GM21825 (cell line): ENCODE results near the gene IKZF2.
"Not testable (repeated sequence)": the region's sequence is repeated elsewhere in the genome, so short reads cannot be mapped to it uniquely, and the experiment has no call there.

Experiments used
- ATAC-seq: cut with Tn5 transposase; IDR thresholded peaks from one replicate; pipeline ENCODE4 v1.9.1; 2021; ENCODE audit warnings: mild to moderate bottlenecking, moderate library complexity; ENCODE audit not compliant: unreplicated experiment

Gene IKZF2

GRCh38 chr2:213064099-213064498 lies 87.3 kb downstream of the IKZF2 start:
- ATAC-seq: no peak

GRCh38 chr2:213057977-213058376 lies 93.4 kb downstream of the IKZF2 start:
- ATAC-seq: no peak

GRCh38 chr2:213046431-213046830 lies 105.0 kb downstream of the IKZF2 start:
- ATAC-seq: no peak

GRCh38 chr2:213043566-213043965 lies 107.8 kb downstream of the IKZF2 start:
- ATAC-seq: no peak

- ATAC-seq: no peak
Observed at GRCh38 chr2:213042262-213042661, 109.2 kb downstream of the IKZF2 start.

GRCh38 chr2:213036836-213037235 lies 114.6 kb downstream of the IKZF2 start:
- no peak for ATAC-seq

- ATAC-seq: no peak
Observed at GRCh38 chr2:213034585-213034984, 116.8 kb downstream of the IKZF2 start.

GRCh38 chr2:213032607-213033006 lies 118.8 kb downstream of the IKZF2 start:
- ATAC-seq: no peak

GRCh38 chr2:213022987-213023386 lies 128.4 kb downstream of the IKZF2 start:
- peak; percentile 73 for ATAC-seq

GRCh38 chr2:213021971-213022899 lies 129.2 kb downstream of the IKZF2 start:
- peak; percentile 66 for ATAC-seq

GRCh38 chr2:213020913-213021312 lies 130.5 kb downstream of the IKZF2 start:
- not testable (repeated sequence) for ATAC-seq

- no peak for ATAC-seq
Observed at GRCh38 chr2:213020268-213020667, 131.1 kb downstream of the IKZF2 start.

GRCh38 chr2:213019368-213019767 lies 132.0 kb downstream of the IKZF2 start:
- no peak for ATAC-seq

- ATAC-seq: no peak
Observed at GRCh38 chr2:213018340-213018901, 133.0 kb downstream of the IKZF2 start.

GRCh38 chr2:213017404-213017803 lies 134.0 kb downstream of the IKZF2 start:
- no peak for ATAC-seq

GRCh38 chr2:213016984-213017351 lies 134.4 kb downstream of the IKZF2 start:
- no peak for ATAC-seq

- ATAC-seq: peak; percentile 41
Observed at GRCh38 chr2:213016166-213016983, 135.0 kb downstream of the IKZF2 start.

GRCh38 chr2:213015387-213016165 lies 135.8 kb downstream of the IKZF2 start:
- ATAC-seq: peak; percentile 82

- no peak for ATAC-seq
Observed at GRCh38 chr2:213013979-213014378, 137.4 kb downstream of the IKZF2 start.

GRCh38 chr2:213011505-213011904 lies 139.9 kb downstream of the IKZF2 start:
- ATAC-seq: no peak
